Body of pancreas (tissue), 4 donors: ENCODE measurements around the gene DYNLT2B.

Experiments used
- POLR2A ChIP-seq, 3 donors: fragments of 450-650 bp; IDR thresholded peaks; one replicate each; pipeline ENCODE4 v1.6.1; 2016; ENCODE audit warnings: antibody characterized with exemption in 3 of 3, mild to moderate bottlenecking in 2 of 3
- TF ChIP-seq, protein P1 (sequence below), 7 experiments: fragments of 450-650 bp in 4 of 7; fragments of 200-600 bp in 3 of 7; sonication (generic) in 3 of 7; IDR thresholded peaks; one replicate each; pipeline ENCODE4 v1.5.1; 2016 to 2019; ENCODE audit warnings: antibody characterized with exemption in 7 of 7

DNA sequence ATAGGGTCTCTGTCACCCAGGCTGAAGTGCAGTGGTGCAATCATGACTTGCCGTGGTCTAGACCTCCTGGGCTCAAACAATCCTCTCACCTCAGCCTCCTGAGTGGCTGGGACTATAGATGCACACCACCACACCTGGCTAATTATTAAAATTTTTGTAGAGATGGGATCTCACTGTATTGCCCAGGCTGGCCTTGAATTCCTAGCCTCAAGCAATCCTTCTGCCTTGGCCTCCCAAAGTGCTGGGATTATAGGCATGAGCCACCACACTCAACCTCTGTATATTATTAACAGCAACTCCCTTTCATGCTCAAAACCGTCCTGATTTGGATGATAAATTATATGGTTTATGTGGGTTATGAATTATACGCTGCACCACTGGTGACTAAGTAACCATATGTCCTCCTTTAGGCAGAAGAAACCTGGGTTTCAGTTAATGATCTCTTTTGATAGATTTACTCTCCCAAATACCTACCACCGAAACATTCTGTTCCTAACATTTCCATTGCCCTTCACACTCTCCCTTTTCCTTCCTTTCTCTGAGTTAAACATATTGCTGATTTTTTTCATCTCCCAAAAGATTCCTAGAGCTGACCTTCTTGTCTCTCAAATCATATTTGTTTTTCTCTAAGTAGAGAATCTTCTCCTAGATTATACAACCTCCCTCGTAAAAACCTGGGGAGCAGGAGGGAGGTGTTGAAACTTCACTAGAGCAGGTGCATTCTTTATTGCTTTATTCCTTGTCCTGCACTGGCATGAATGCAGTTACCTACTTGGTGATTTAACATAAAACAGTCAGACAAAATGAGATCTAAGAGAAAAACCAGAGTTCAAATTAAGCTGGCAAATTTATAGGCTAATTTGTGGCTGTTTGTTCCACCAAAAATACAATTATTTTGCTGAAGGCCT lies 63.4 kb downstream of the DYNLT2B start:
- TF ChIP-seq POLR2A (IDR thresholded peaks at IDR 0.05): no peak
- TF ChIP-seq, protein P1, sequence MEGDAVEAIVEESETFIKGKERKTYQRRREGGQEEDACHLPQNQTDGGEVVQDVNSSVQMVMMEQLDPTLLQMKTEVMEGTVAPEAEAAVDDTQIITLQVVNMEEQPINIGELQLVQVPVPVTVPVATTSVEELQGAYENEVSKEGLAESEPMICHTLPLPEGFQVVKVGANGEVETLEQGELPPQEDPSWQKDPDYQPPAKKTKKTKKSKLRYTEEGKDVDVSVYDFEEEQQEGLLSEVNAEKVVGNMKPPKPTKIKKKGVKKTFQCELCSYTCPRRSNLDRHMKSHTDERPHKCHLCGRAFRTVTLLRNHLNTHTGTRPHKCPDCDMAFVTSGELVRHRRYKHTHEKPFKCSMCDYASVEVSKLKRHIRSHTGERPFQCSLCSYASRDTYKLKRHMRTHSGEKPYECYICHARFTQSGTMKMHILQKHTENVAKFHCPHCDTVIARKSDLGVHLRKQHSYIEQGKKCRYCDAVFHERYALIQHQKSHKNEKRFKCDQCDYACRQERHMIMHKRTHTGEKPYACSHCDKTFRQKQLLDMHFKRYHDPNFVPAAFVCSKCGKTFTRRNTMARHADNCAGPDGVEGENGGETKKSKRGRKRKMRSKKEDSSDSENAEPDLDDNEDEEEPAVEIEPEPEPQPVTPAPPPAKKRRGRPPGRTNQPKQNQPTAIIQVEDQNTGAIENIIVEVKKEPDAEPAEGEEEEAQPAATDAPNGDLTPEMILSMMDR (IDR thresholded peaks at IDR 0.05): no peak
